ENCODE measurements around the gene SLC40A1. TPM values are rescaled to one million over a fixed set of nuclear protein-coding genes. Genes with fewer than 3 reads are reported as not detected.

Gene SLC40A1
- total and polyA plus RNA-seq, 2 donors (not counting 3 experiments of a cell fraction or from before 2014, with no cell fraction given): 8.5 to 15.1 TPM

DNA sequence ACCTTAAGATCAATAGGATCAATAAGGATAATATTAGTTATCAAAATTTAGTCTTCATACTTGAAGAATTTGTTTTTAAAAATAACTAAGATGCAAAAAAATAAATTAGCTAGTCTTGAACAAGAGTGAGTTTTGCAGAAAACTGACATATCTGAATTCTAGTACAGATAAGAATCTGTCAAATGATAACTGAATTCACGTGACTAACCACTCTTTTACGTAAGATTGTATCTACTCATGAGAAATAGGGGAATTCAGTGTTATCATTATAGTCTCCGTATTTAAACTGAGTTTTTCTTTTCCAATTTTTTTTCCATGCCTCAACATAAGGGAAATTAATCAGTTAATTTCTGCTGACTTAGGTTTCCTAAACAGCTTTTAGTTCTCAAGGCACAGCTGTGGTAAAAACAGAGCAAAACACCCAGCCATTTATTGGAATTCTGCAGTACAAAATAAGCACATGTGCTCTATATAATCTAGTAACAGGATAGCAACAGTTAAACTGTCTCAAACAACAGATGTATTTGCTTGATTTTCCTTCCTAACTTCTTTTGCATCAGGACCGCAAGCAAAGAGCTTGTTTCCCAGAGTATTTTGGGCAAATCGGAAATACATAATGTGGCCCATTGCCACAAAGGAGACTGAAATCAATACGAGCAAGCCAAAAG lies 19.1 kb downstream of the SLC40A1 start:
- no peak overlapping the region for H3K4me3 ChIP-seq (replicated peaks in 1 of 3; ENCODE audit: insufficient read depth in 1 of 3, low read depth in 1 of 3, low read length in 3 of 3)
- H3K4me1 ChIP-seq (ENCODE audit: control insufficient read depth, extremely low read depth, insufficient read depth, low read length): peaks cover 9% of the 10 kb centered on the region
- DNase-seq (ENCODE audit: low read depth, low spot score): no peak
- no peak overlapping the region for H3K27ac ChIP-seq (ENCODE audit: insufficient read depth, low read depth, low read length)
- H2AFZ ChIP-seq (ENCODE audit: low read depth, low read length): no peak overlapping the region
- no peak overlapping the region for H3K9ac ChIP-seq (replicated peaks; ENCODE audit: extremely low read depth, insufficient read depth, low read length)
- FAIRE-seq: no peak
- no peaks in the 10 kb centered on the region for H4K20me1 ChIP-seq (replicated peaks; ENCODE audit: control insufficient read depth, extremely low read depth, insufficient read depth, low read length)
- dilution Hi-C loops (cut with MboI; ENCODE audit: extremely low pct_ligation_motif_present, low sequenced_read_pairs): no loop called here
- ChIA-PET POLR2A (no interaction called here), CTCF (interaction anchor here (1.2 kb wide), 1 partner anchor 12 kb away, joined by 4 read pairs; no protein-coding TSS in a partner anchor)
- intact Hi-C loops (cut with micrococcal nuclease): no loop called here
- TF ChIP-seq MAX (IDR thresholded peaks at IDR 0.05; ENCODE audit: insufficient read depth, insufficient read length): no peak
- no peak for TF ChIP-seq POLR2AphosphoS5 (IDR thresholded peaks at IDR 0.05; ENCODE audit: insufficient read depth, low read depth, low read length)
- no peak for TF ChIP-seq JUN (IDR thresholded peaks at IDR 0.05; ENCODE audit: borderline replicate concordance, insufficient read depth, insufficient read length, low read depth)
- no peak for TF ChIP-seq EZH2 (IDR thresholded peaks at IDR 0.05; ENCODE audit: borderline replicate concordance, low read depth, low read length, severe bottlenecking)
- TF ChIP-seq CTCF (IDR thresholded peaks at IDR 0.05; ENCODE audit: extremely low read depth in 1 of 2, insufficient read depth in 1 of 2, low read depth in 1 of 2, low read length in 2 of 2): no peak
- no peak for TF ChIP-seq FOS (IDR thresholded peaks at IDR 0.05; ENCODE audit: borderline replicate concordance, insufficient read depth, low read length)
- no peak for TF ChIP-seq MYC (IDR thresholded peaks at IDR 0.05; ENCODE audit: low read depth, low read length)
- TF ChIP-seq GATA2 (IDR thresholded peaks at IDR 0.05; ENCODE audit: insufficient read depth, insufficient read length, low read depth, low read length): no peak
- H3K36me3 ChIP-seq (ENCODE audit: control insufficient read depth in 2 of 2, extremely low read depth in 1 of 2, insufficient read depth in 2 of 2, low read length in 2 of 2): peaks cover 2 to 11% of the 10 kb centered on the region in 2 experiments
- H3K79me2 ChIP-seq (ENCODE audit: control insufficient read depth, insufficient read depth, low read length): no peaks in the 10 kb centered on the region
- no peaks in the 10 kb centered on the region for H3K9me3 ChIP-seq (replicated peaks; ENCODE audit: control insufficient read depth, insufficient read depth, low read length)
- H3K4me2 ChIP-seq (ENCODE audit: insufficient read depth, low read length): no peak overlapping the region
- no TSS peak for BruUV-seq (replicated peaks)
- H3K27me3 ChIP-seq (ENCODE audit: control insufficient read depth in 2 of 2, insufficient read depth in 2 of 2, low read length in 2 of 2): no peaks in the 10 kb centered on the region
- no peaks in the 10 kb centered on the region for H3K9me1 ChIP-seq (replicated peaks; ENCODE audit: control insufficient read depth, extremely low read depth, insufficient read depth, low read length)
